ENCODE data around the gene SPOCK1. TPM values are rescaled to one million over a fixed set of nuclear protein-coding genes. Genes with fewer than 3 reads are reported as not detected.

Gene SPOCK1
- total RNA-seq, 1 donor from 2014 or later: 900 TPM

- TF ChIP-seq CTCF (IDR thresholded peaks at IDR 0.05): no peak
- no peak overlapping the region for H3K4me3 Mint-ChIP-seq (ENCODE audit: unreplicated experiment)
- H3K9me3 Mint-ChIP-seq (ENCODE audit: unreplicated experiment): no peaks in the 10 kb centered on the region
- peaks cover 7% of the 10 kb centered on the region for H3K36me3 Mint-ChIP-seq (ENCODE audit: unreplicated experiment)
- H3K27me3 Mint-ChIP-seq (ENCODE audit: unreplicated experiment): no peaks in the 10 kb centered on the region
- DNase-seq (ENCODE audit: extremely low spot score, unreplicated experiment): no peak
- H3K27ac Mint-ChIP-seq (ENCODE audit: unreplicated experiment): no peak overlapping the region
- no peaks in the 10 kb centered on the region for H3K4me1 Mint-ChIP-seq (ENCODE audit: unreplicated experiment)
Observed at GRCh38 chr5:137478043-137478442, 21.1 kb downstream of the SPOCK1 start.

GRCh38 chr5:137470921-137471220 is 28.3 kb downstream of the SPOCK1 start:
- no peak for DNase-seq (ENCODE audit: extremely low spot score, unreplicated experiment)
- TF ChIP-seq CTCF (IDR thresholded peaks at IDR 0.05): no peak
- no peak overlapping the region for H3K4me3 Mint-ChIP-seq (ENCODE audit: unreplicated experiment)
- H3K4me1 Mint-ChIP-seq (ENCODE audit: unreplicated experiment): peaks cover 16% of the 10 kb centered on the region
- no peak overlapping the region for H3K27ac Mint-ChIP-seq (ENCODE audit: unreplicated experiment)
- peaks cover 3% of the 10 kb centered on the region for H3K36me3 Mint-ChIP-seq (ENCODE audit: unreplicated experiment)
- no peaks in the 10 kb centered on the region for H3K27me3 Mint-ChIP-seq (ENCODE audit: unreplicated experiment)
- no peaks in the 10 kb centered on the region for H3K9me3 Mint-ChIP-seq (ENCODE audit: unreplicated experiment)

- DNase-seq (ENCODE audit: extremely low spot score, unreplicated experiment): no peak
- no peaks in the 10 kb centered on the region for H3K9me3 Mint-ChIP-seq (ENCODE audit: unreplicated experiment)
- H3K36me3 Mint-ChIP-seq (ENCODE audit: unreplicated experiment): peaks cover 3% of the 10 kb centered on the region
- no peak for TF ChIP-seq CTCF (IDR thresholded peaks at IDR 0.05)
- peaks cover 17% of the 10 kb centered on the region for H3K4me1 Mint-ChIP-seq (ENCODE audit: unreplicated experiment)
- no peak overlapping the region for H3K27ac Mint-ChIP-seq (ENCODE audit: unreplicated experiment)
- H3K4me3 Mint-ChIP-seq (ENCODE audit: unreplicated experiment): no peak overlapping the region
- H3K27me3 Mint-ChIP-seq (ENCODE audit: unreplicated experiment): no peaks in the 10 kb centered on the region
Observed at GRCh38 chr5:137470111-137470920, 28.8 kb downstream of the SPOCK1 start.

GRCh38 chr5:137466889-137467288 is 32.2 kb downstream of the SPOCK1 start:
- H3K9me3 Mint-ChIP-seq (ENCODE audit: unreplicated experiment): no peaks in the 10 kb centered on the region

GRCh38 chr5:137465930-137466329 is 33.2 kb downstream of the SPOCK1 start:
- no peaks in the 10 kb centered on the region for H3K36me3 Mint-ChIP-seq (ENCODE audit: unreplicated experiment)
- no peak overlapping the region for H3K4me3 Mint-ChIP-seq (ENCODE audit: unreplicated experiment)
- no peak for DNase-seq (ENCODE audit: extremely low spot score, unreplicated experiment)
- TF ChIP-seq CTCF (IDR thresholded peaks at IDR 0.05): no peak
- H3K27me3 Mint-ChIP-seq (ENCODE audit: unreplicated experiment): no peaks in the 10 kb centered on the region
- peaks cover 34% of the 10 kb centered on the region for H3K4me1 Mint-ChIP-seq (ENCODE audit: unreplicated experiment)
- no peaks in the 10 kb centered on the region for H3K9me3 Mint-ChIP-seq (ENCODE audit: unreplicated experiment)
- no peak overlapping the region for H3K27ac Mint-ChIP-seq (ENCODE audit: unreplicated experiment)

More at GRCh38 chr5:137466889-137467288, 32.2 kb downstream of the SPOCK1 start:
- DNase-seq (ENCODE audit: extremely low spot score, unreplicated experiment): no peak
- Mint-ChIP-seq H3K36me3 (ENCODE audit: unreplicated experiment) (no peaks in the 10 kb centered on the region), H3K27ac (ENCODE audit: unreplicated experiment) (no peak overlapping the region), H3K4me3 (ENCODE audit: unreplicated experiment) (no peak overlapping the region), H3K4me1 (ENCODE audit: unreplicated experiment) (peaks cover 28% of the 10 kb centered on the region), H3K27me3 (ENCODE audit: unreplicated experiment) (no peaks in the 10 kb centered on the region)
- TF ChIP-seq CTCF (IDR thresholded peaks at IDR 0.05): no peak

All from osteocyte (in vitro differentiated cells).